GM12878 (cell line): ENCODE results near the gene STIL. TPM values are rescaled to one million over a fixed set of nuclear protein-coding genes. Genes with fewer than 3 reads are reported as not detected.

Experiments
- ATAC-seq: fragments of 200-7000 bp; cut with Tn5 transposase; 3 replicates; pipeline ENCODE4 v1.9.1; 2020; ENCODE audit warnings: mild to moderate bottlenecking, moderate library complexity
- BruUV-seq: library from RNA; stranded (reverse); fragments of 400-500 nt; replicated peaks from 2 replicates; lab custom pipeline; 2021; lab: Mats Ljungman, UMichigan
- CTCF ChIA-PET: fragments of 300-600 bp; sonication (Branson Sonifier 250); formaldehyde crosslinking; extraction: SDS; loops from one replicate; lab custom pipeline; 2021; ENCODE audit warnings: inconsistent platforms; lab: Yijun Ruan, JAX
- POLR2A ChIA-PET: fragments of 350-600 bp; formaldehyde crosslinking; extraction: SDS; loops from one replicate; lab custom pipeline; 2021; ENCODE audit warnings: inconsistent platforms; lab: Charles Lee
- RAD21 ChIA-PET: fragments of 300-600 bp; sonication (Branson Sonifier 250); formaldehyde crosslinking; loops from one replicate; lab custom pipeline; 2023; ENCODE audit warnings: antibody characterized with exemption; ENCODE audit not compliant: unreplicated experiment; lab: Charles Lee
- SMC1A ChIA-PET: fragments of 300-600 bp; sonication (Branson Sonifier 250); formaldehyde crosslinking; loops from one replicate; lab custom pipeline; 2023; ENCODE audit not compliant: unreplicated experiment, uncharacterized antibody; lab: Charles Lee
- DNase-seq: peaks from one replicate; pipeline ENCODE4 v3.0.0-alpha.2; 2011; ENCODE audit warnings: low read depth, low spot score
- FAIRE-seq: peaks from 3 replicates; lab custom pipeline; 2011; peaks lifted over from hg19 to GRCh38; lab: Jason Lieb, UNC
- H2AFZ ChIP-seq: 2 replicates; pipeline ENCODE4 v1.6.0; 2011; ENCODE audit warnings: low read depth, low read length, control low read depth; ENCODE audit not compliant: control insufficient read depth
- H3K27ac ChIP-seq: 2 replicates; pipeline ENCODE4 v1.5.1; 2011; ENCODE audit warnings: control low read depth; ENCODE audit not compliant: control insufficient read depth, insufficient read depth
- H3K27me3 ChIP-seq, 2 experiments: replicated peaks in 1 of 2; 2 replicates each; pipeline versions ENCODE4 v1.6.0 to v1.6.1; 2011; ENCODE audit warnings: low read length in 1 of 2; ENCODE audit not compliant: control insufficient read depth in 2 of 2, insufficient read depth in 2 of 2
- H3K36me3 ChIP-seq, 2 experiments: 2 replicates each; pipeline ENCODE4 v1.5.1; 2011; ENCODE audit warnings: low read length in 1 of 2; ENCODE audit not compliant: control insufficient read depth in 2 of 2, insufficient read depth in 2 of 2
- H3K4me1 ChIP-seq: 2 replicates; pipeline ENCODE4 v1.6.1; 2011; ENCODE audit warnings: mild to moderate bottlenecking, low read length, moderate library complexity, mixed read lengths; ENCODE audit not compliant: control insufficient read depth, insufficient read depth
- H3K4me2 ChIP-seq: 2 replicates; pipeline ENCODE4 v1.6.0; 2011; ENCODE audit warnings: control low read depth; ENCODE audit not compliant: control insufficient read depth, insufficient read depth
- H3K4me3 ChIP-seq: fragments of 200-600 bp; sonication (generic); 2 replicates; pipeline ENCODE4 v1.5.1; 2016
- H3K79me2 ChIP-seq: 2 replicates; pipeline ENCODE4 v1.6.0; 2011; ENCODE audit warnings: low read length; ENCODE audit not compliant: control insufficient read depth, insufficient read depth
- H3K9ac ChIP-seq: 2 replicates; pipeline ENCODE4 v1.8.0; 2011; ENCODE audit warnings: low read length, control low read depth, mixed read lengths; ENCODE audit not compliant: control insufficient read depth, insufficient read depth
- H3K9me3 ChIP-seq: replicated peaks from 3 replicates; pipeline ENCODE4 v1.5.1; 2011; ENCODE audit warnings: mild to moderate bottlenecking, low read length; ENCODE audit not compliant: control insufficient read depth, insufficient read depth
- H4K20me1 ChIP-seq: 2 replicates; pipeline ENCODE4 v1.6.0; 2011; ENCODE audit not compliant: control insufficient read depth, insufficient read depth
- CEBPB ChIP-seq, 2 experiments: fragments of 150-350 bp in 1 of 2; IDR thresholded peaks; 2 replicates each; pipeline ENCODE4 v1.6.1; 2012 to 2014; ENCODE audit warnings: low read depth in 2 of 2, low read length in 2 of 2, borderline replicate concordance in 1 of 2, inconsistent platforms in 1 of 2
- CHD4 ChIP-seq: fragments of 200-600 bp; sonication (generic); IDR thresholded peaks from 2 replicates; pipeline ENCODE4 v1.6.1; 2016; ENCODE audit warnings: mild to moderate bottlenecking
- CREB1 ChIP-seq: IDR thresholded peaks from 2 replicates; pipeline ENCODE4 v1.6.1; 2012; ENCODE audit warnings: low read depth, mild to moderate bottlenecking, inconsistent platforms
- MYC ChIP-seq: IDR thresholded peaks from 2 replicates; pipeline ENCODE4 v1.6.1; 2011; ENCODE audit warnings: mild to moderate bottlenecking, low read length, moderate library complexity, inconsistent platforms; ENCODE audit not compliant: insufficient read depth, insufficient replicate concordance, insufficient read length, severe bottlenecking
- NFIC ChIP-seq: IDR thresholded peaks from 2 replicates; pipeline ENCODE4 v1.6.1; 2012; ENCODE audit warnings: low read depth, mild to moderate bottlenecking, inconsistent platforms, low read length, moderate library complexity
- RBBP5 ChIP-seq: fragments of 200-600 bp; sonication (generic); conservative IDR thresholded peaks from 2 replicates; pipeline ENCODE4 v1.6.1; 2016
- SIN3A ChIP-seq: IDR thresholded peaks from 2 replicates; pipeline ENCODE4 v1.6.1; 2012; ENCODE audit warnings: low read depth, low read length, improper control_type of control experiment
- SP1 ChIP-seq: IDR thresholded peaks from one replicate; pipeline ENCODE4 v1.6.1; 2011; ENCODE audit warnings: low read depth, low read length
- ZNF384 ChIP-seq: IDR thresholded peaks from 2 replicates; pipeline ENCODE4 v1.6.1; 2012; ENCODE audit warnings: low read depth, mild to moderate bottlenecking, low read length, improper control_type of control experiment, borderline replicate concordance
- ZSCAN29 ChIP-seq: fragments of 450-650 bp; IDR thresholded peaks from 2 replicates; pipeline ENCODE4 v1.6.1; 2017; ENCODE audit warnings: mild to moderate bottlenecking, moderate library complexity
- WGBS: methylation state at CpG from one replicate; pipeline ENCODE4 v1.1.6; 2016; ENCODE audit warnings: low lambda C conversion rate; ENCODE audit not compliant: insufficient replicate concordance, insufficient coverage; ENCODE audit errors: missing lambda C conversion rate; 5-methylcytosine and 5-hydroxymethylcytosine counted together
- in situ Hi-C: fragments of 300-500 bp; cut with MboI; formaldehyde crosslinking; loops from 9 replicates; pipeline ENCODE4 v1.14.3; 2018; ENCODE audit warnings: mixed read lengths
- intact Hi-C: fragments of 100-400 bp; cut with micrococcal nuclease; formaldehyde crosslinking; loops from one replicate; pipeline ENCODE4 v1.14.2; 2022; ENCODE audit not compliant: unreplicated experiment
- polyA plus RNA-seq, 11 experiments: library from polyadenylated mRNA; depleted of rRNA in 4 of 11; unstranded in 6 of 11; stranded (reverse) in 5 of 11; fragments of >200 nt; fragmentation: Nextera tagmentation in 4 of 11; fragmentation: Illumina TruSeq in 1 of 11; extraction: Ambion mirVana in 4 of 11; extraction: Trizol in 1 of 11; gene quantifications; 1 replicate in 1 of 11; 2 replicates in 10 of 11; pipeline versions ENCODE4 v1.2.1 to v1.2.3, GENCODE V29; 2011 to 2016; ENCODE audit warnings: inconsistent platforms in 2 of 11, missing spikeins in 2 of 11, low read depth in 1 of 11
- total RNA-seq, 4 experiments: library from RNA; depleted of rRNA in 3 of 4; stranded (reverse); fragments of >200 nt in 3 of 4; fragmentation: Illumina TruSeq in 1 of 4; extraction: Trizol in 1 of 4; gene quantifications; 2 replicates each; pipeline versions ENCODE4 v1.2.1 to v1.2.3, GENCODE V29; 2013 to 2021

Gene STIL
- total and polyA plus RNA-seq, 10 of the 15 experiments (the other 5 are each of a cell fraction or from before 2014, with no cell fraction given) = 6.0 to 35.1 (median 26.5) TPM

DNA sequence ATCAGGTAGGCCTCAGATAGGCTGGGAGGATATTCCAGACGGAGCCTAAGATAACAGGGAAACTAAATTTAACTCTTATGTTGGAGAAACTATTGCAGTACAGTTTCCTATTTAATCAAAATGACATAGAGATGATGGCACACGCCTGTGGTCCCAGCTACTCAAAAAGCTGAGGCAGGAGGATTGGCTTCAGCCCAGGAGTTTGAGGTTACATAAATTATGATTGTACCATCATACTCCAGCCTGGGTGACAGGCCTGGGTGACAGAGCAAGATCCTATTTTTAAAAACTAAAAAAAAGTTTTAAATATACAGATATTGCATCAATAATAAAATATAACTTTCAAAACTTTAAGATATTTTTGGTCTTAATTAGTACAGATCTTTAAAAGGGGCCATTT, 56.7 kb downstream of the STIL start:
- Histone ChIP-seq H2AFZ (no peak overlapping the region), H3K36me3 (peaks cover 3 to 25% of the 10 kb centered on the region in 2 experiments), H4K20me1 (no peaks in the 10 kb centered on the region), H3K27me3 (no peaks in the 10 kb centered on the region), H3K4me3 (no peak overlapping the region), H3K27ac (no peak overlapping the region), H3K9me3 (no peaks in the 10 kb centered on the region), H3K4me1 (no peaks in the 10 kb centered on the region), H3K9ac (no peak overlapping the region), H3K4me2 (no peak overlapping the region), H3K79me2 (no peaks in the 10 kb centered on the region)
- ChIA-PET CTCF (interaction anchor here (1.1 to 1.4 kb wide), 2 partner anchors 82 to 470 kb away, joined by 3 to 6 read pairs; no protein-coding TSS in a partner anchor), POLR2A (no interaction called here), SMC1A (no interaction called here), RAD21 (no interaction called here)
- intact Hi-C loops = no loop called here
- no TSS peak for BruUV-seq
- DNase-seq (no peak), FAIRE-seq (no peak), ATAC-seq (no peak)
- no peak for TF ChIP-seq ZNF384
- no peak for TF ChIP-seq SIN3A
- TF ChIP-seq NFIC = no peak
- WGBS = 98% methylated on average over 2 of the region's 2 CpGs
- in situ Hi-C loops = no loop called here

- no peak overlapping the region for H3K4me3 ChIP-seq
- no peak for ATAC-seq
- ChIA-PET CTCF (interaction anchor here (4.4 kb wide), 1 partner anchor 10 kb away, joined by 26 read pairs; no protein-coding TSS in a partner anchor), POLR2A (interaction anchor here (0.6 kb wide), 1 partner anchor 1055 kb away, joined by 3 read pairs; no protein-coding TSS in a partner anchor)
- H3K4me2 ChIP-seq = no peak overlapping the region
- no TSS peak for BruUV-seq
- H3K4me1 ChIP-seq = no peaks in the 10 kb centered on the region
- 87% methylated on average over 5 of the region's 5 CpGs for WGBS
- no peak for FAIRE-seq
- no peaks in the 10 kb centered on the region for H3K27me3 ChIP-seq
- no peak for TF ChIP-seq ZSCAN29
- TF ChIP-seq CREB1 = no peak
- TF ChIP-seq SP1 = no peak
- TF ChIP-seq RBBP5 = no peak
- TF ChIP-seq CHD4 = no peak
- TF ChIP-seq CEBPB (IDR thresholded peaks at IDR 0.05; ENCODE audit: borderline replicate concordance in 1 of 2, low read depth in 2 of 2, low read length in 2 of 2) = no peak
- TF ChIP-seq MYC = no peak
- TF ChIP-seq, all 136 proteins: peak for 0
- RAD21 ChIA-PET = no interaction called here
- Histone ChIP-seq H3K36me3 (peaks cover 0 to 17% of the 10 kb centered on the region in 2 experiments; a peak in 2 of 4 replicates), H4K20me1 (no peaks in the 10 kb centered on the region), H2AFZ (no peak overlapping the region), H3K79me2 (no peaks in the 10 kb centered on the region), H3K9ac (no peak overlapping the region), H3K9me3 (no peaks in the 10 kb centered on the region), H3K27ac (no peak overlapping the region)
- SMC1A ChIA-PET = interaction anchor here (1.4 to 2.9 kb wide), 2 partner anchors 10 to 74 kb away, joined by 3 to 20 read pairs; no protein-coding TSS in a partner anchor
- intact Hi-C loops = no loop called here
- in situ Hi-C loops = no loop called here
- no peak for DNase-seq
Observed at GRCh38 chr1:47252795-47253194, 61.2 kb downstream of the STIL start.
